Fibroblast of skin of right biceps (primary cell): ENCODE data around the gene CELSR1.
A peak's percentile ranks its signal among the peaks of the same experiment; 100 is the strongest.

Source experiments
- DNase-seq: peaks from one replicate; pipeline ENCODE4 v3.0.0-alpha.2; 2013

The CELSR1 gene

GRCh38 chr22:46537225-46537945 lies at the start of gene CELSR1:
Gene CELSR1, minus strand, starts transcription at chr22:46537620. Its CDS starts 450 bp downstream, at chr22:46537170.
- DNase-seq: no peak

GRCh38 chr22:46587061-46587460 lies 49.6 kb upstream of the CELSR1 start:
- no peak for DNase-seq

GRCh38 chr22:46586531-46587011 lies 49.2 kb upstream of the CELSR1 start:
- DNase-seq: no peak

GRCh38 chr22:46586123-46586519 lies 48.7 kb upstream of the CELSR1 start:
- no peak for DNase-seq

GRCh38 chr22:46585340-46586122 lies 48.1 kb upstream of the CELSR1 start:
- DNase-seq: no peak

GRCh38 chr22:46584081-46584921 lies 46.9 kb upstream of the CELSR1 start:
- DNase-seq: peak; percentile 60

GRCh38 chr22:46583571-46583970 lies 46.2 kb upstream of the CELSR1 start:
- DNase-seq: no peak

- DNase-seq: no peak
Observed at GRCh38 chr22:46582281-46582933, 45.0 kb upstream of the CELSR1 start.

GRCh38 chr22:46581538-46582244 lies 44.3 kb upstream of the CELSR1 start:
- no peak for DNase-seq

- DNase-seq: no peak
Observed at GRCh38 chr22:46580940-46581537, 43.6 kb upstream of the CELSR1 start.

GRCh38 chr22:46579751-46580449 lies 42.5 kb upstream of the CELSR1 start:
- no peak for DNase-seq

- DNase-seq: no peak
Observed at GRCh38 chr22:46578824-46579561, 41.6 kb upstream of the CELSR1 start.

GRCh38 chr22:46578251-46578823 lies 40.9 kb upstream of the CELSR1 start:
- DNase-seq: no peak

GRCh38 chr22:46577368-46578249 lies 40.2 kb upstream of the CELSR1 start:
- no peak for DNase-seq

GRCh38 chr22:46576556-46577367 lies 39.3 kb upstream of the CELSR1 start:
- peak; percentile 62 for DNase-seq

- no peak for DNase-seq
Observed at GRCh38 chr22:46575911-46576555, 38.6 kb upstream of the CELSR1 start.
